Measurements from ENCODE around the gene FGF16. TPM values are rescaled to one million over a fixed set of nuclear protein-coding genes. Genes with fewer than 3 reads are reported as not detected.

The FGF16 gene
- total RNA-seq, 4 donors from 2014 or later, result 0.31 TPM; not detected in 3

- TF ChIP-seq, protein P1, sequence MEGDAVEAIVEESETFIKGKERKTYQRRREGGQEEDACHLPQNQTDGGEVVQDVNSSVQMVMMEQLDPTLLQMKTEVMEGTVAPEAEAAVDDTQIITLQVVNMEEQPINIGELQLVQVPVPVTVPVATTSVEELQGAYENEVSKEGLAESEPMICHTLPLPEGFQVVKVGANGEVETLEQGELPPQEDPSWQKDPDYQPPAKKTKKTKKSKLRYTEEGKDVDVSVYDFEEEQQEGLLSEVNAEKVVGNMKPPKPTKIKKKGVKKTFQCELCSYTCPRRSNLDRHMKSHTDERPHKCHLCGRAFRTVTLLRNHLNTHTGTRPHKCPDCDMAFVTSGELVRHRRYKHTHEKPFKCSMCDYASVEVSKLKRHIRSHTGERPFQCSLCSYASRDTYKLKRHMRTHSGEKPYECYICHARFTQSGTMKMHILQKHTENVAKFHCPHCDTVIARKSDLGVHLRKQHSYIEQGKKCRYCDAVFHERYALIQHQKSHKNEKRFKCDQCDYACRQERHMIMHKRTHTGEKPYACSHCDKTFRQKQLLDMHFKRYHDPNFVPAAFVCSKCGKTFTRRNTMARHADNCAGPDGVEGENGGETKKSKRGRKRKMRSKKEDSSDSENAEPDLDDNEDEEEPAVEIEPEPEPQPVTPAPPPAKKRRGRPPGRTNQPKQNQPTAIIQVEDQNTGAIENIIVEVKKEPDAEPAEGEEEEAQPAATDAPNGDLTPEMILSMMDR (IDR thresholded peaks at IDR 0.05), result no peak
- DNase-seq (ENCODE audit: low spot score) (no peak), ATAC-seq (ENCODE audit: low FRiP score) (no peak)
These were observed 2.6 kb upstream of the FGF16 start for GRCh38 chrX:77444545-77444944.

DNA sequence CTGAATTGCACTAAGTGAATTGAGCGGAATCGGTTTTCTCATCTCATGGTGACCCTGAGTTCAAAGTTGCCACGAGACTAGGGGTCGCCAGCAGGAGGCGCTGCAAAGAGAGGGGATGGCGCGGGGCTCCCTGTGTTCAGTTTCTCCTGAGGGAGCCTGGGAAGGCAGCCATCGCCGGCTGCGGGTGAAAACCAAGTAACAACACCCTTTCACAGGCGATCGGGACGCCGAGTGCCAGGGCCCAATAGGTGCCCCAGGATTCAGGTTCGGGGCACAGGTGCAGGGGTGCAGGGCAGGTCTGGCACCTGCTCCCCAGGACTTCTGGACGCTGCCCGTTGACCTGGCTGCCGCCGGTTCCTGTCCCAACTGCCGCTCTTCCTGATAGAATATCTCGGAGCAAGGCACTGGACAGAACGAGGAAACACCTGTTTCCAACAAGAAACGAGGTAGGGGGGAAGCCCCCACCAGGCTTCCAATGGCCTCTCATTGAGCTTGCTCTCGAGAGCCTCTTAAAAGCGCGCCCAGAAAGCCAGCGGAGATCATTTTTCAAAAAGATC is 1.1 kb upstream of the FGF16 start:
- DNase-seq (ENCODE audit: low spot score) (no peak), ATAC-seq (ENCODE audit: low FRiP score) (no peak)
- TF ChIP-seq, protein P1 (IDR thresholded peaks at IDR 0.05), result no peak

GRCh38 chrX:77447653-77448569 is 722 bp downstream of the FGF16 start:
- TF ChIP-seq, protein P1 (IDR thresholded peaks at IDR 0.05), result no peak
- no peak for ATAC-seq (ENCODE audit: low FRiP score)

DNA sequence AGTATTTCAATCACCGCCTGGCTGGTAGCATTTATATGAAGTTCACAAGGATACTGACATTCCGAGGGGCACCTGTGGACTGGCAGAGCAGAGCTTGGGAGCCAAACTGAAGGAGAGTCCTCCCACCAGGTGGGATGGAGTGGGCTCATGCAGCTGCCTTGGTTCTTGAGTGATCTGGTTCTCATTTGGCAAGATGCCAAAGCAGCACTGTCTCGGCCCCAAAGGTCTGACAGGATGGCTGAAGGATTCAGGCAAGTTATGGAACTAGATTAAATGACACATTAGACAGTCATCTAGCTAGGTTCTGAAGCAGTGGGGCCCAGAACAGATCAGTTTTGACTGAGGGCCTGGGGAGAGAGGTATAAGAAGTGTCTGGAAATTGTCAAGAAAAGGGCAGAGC is 3.2 kb downstream of the FGF16 start:
- TF ChIP-seq, protein P1 (IDR thresholded peaks at IDR 0.05), result no peak
- ATAC-seq (ENCODE audit: low FRiP score) (no peak), DNase-seq (ENCODE audit: low spot score) (no peak)

More at GRCh38 chrX:77447653-77448569, 722 bp downstream of the FGF16 start:
- DNase-seq (ENCODE audit: low spot score), result no peak

GRCh38 chrX:77450996-77451395 is 3.8 kb downstream of the FGF16 start:
- no peak for DNase-seq (ENCODE audit: low spot score)
- no peak for ATAC-seq (ENCODE audit: low FRiP score)
- TF ChIP-seq, protein P1 (IDR thresholded peaks at IDR 0.05), result no peak

DNA sequence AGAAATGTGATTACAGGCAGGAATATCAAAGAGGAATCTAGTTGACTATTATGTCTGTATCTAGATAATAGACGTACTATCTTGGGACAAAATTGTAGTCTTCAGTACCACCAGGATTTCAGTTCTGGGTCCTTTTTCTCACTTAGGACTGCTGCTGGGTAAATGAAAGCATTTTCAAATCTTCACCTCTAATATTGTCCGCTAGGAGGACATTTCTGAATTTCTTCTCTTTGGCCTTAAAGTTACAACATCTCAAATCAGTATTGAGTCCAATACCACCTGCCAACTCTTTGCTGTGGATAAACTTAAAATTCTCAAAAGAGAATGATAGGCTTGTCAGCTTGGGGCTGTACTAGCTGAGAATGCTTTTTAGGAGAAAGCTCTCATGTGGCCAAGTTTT is 6.0 kb downstream of the FGF16 start:
- ATAC-seq (ENCODE audit: low FRiP score), result no peak
- DNase-seq (ENCODE audit: low spot score), result no peak
- TF ChIP-seq, protein P1 (IDR thresholded peaks at IDR 0.05), result no peak

All from omental fat pad (tissue), 4 donors.